AG09319 (cell line): ENCODE data around the gene DHX30.
"Not testable (repeated sequence)": the region's sequence is repeated elsewhere in the genome, so short reads cannot be mapped to it uniquely, and the experiment has no call there.

Source experiments
- DNase-seq: peaks from one replicate; pipeline ENCODE4 v3.0.0-alpha.2; 2010; ENCODE audit warnings: low read depth; ENCODE audit errors: extremely low read depth
- TF ChIP-seq, protein P1 (sequence below): IDR thresholded peaks from 2 replicates; pipeline ENCODE4 v1.5.1; 2011; ENCODE audit warnings: low read depth, mild to moderate bottlenecking, inconsistent platforms, low read length, moderate library complexity

The DHX30 gene

DNA sequence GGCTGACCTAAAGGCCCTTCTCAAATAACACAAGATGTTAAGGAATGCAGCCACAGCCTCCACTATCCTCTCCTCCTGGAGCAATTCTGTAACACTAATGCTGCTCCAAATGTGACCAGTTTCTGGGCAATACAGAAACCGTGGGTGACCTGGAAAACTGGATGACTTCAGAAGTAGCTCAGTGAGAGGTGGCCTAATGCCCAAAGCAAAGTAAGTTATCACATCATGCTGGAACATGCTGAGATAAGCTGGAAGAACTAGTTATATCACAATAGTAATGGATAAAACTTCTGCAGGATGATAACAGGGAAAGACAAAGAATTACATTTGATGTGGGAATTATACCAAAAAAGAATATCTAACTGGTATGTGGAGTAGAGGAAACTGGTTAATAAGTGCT lies 72.0 kb downstream of the DHX30 start:
- TF ChIP-seq, protein P1, sequence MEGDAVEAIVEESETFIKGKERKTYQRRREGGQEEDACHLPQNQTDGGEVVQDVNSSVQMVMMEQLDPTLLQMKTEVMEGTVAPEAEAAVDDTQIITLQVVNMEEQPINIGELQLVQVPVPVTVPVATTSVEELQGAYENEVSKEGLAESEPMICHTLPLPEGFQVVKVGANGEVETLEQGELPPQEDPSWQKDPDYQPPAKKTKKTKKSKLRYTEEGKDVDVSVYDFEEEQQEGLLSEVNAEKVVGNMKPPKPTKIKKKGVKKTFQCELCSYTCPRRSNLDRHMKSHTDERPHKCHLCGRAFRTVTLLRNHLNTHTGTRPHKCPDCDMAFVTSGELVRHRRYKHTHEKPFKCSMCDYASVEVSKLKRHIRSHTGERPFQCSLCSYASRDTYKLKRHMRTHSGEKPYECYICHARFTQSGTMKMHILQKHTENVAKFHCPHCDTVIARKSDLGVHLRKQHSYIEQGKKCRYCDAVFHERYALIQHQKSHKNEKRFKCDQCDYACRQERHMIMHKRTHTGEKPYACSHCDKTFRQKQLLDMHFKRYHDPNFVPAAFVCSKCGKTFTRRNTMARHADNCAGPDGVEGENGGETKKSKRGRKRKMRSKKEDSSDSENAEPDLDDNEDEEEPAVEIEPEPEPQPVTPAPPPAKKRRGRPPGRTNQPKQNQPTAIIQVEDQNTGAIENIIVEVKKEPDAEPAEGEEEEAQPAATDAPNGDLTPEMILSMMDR = no peak

DNA sequence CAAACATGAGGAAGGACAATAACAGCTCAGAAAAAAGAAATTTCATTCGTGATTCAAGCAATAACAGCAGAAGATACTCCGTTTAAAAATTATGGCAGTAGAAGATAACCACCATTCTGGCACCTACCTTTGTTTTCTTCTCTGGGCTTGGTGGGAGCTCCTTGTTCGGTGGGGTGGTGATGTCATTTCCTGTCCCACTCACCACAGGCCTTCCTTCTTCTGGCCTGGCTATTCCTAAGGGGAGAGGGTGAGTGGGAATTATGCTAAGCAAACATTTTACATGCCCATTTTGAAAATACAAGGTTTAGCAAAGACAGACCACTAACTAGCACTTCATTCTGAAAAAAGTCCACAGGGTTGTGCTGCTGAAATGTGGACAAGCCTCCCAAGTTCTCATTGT lies 74.4 kb downstream of the DHX30 start:
- no peak for DNase-seq
- TF ChIP-seq, protein P1 = no peak

More for the DNA sequence above, 72.0 kb downstream of the DHX30 start:
- DNase-seq = no peak

DNA sequence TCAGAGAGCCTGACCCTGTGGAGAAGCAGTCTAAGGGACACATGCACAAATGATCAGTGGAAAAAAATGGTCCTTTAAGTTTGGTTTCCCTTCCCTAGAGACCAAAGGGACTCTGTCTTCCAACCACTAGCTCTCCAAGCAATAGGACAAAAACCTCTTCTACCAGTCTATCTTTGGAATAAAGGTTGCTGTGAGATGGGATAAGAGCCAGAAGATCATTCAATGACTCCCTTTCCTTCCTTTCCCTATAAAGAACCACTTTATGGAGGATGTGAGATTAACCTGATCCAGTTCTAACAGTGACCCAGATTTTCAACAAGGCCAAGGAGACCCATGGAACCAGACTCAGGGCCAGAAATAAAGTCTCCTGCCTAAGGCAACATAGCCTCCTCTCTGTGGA lies 74.8 kb downstream of the DHX30 start:
- no peak for DNase-seq
- TF ChIP-seq, protein P1 = no peak

DNA sequence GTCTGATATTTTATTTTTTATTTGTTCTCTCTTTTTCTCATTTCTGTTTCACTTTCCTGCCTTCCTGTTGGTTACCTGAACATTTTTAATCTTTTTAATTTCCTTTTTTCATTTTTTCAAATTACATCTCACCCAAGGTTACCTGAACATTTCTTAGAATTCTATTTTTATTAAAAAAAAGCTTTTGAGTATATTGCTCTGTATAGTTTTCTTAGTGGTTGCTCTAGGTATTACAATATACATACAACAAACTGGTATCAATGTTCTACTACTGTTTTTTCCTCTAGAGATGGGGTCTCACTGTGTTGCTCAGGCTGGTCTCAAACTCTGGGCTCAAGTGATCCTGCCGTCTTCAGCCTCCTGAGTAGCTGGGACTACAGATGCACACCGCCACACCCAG lies 79.4 kb downstream of the DHX30 start:
- TF ChIP-seq, protein P1 = no peak

DNA sequence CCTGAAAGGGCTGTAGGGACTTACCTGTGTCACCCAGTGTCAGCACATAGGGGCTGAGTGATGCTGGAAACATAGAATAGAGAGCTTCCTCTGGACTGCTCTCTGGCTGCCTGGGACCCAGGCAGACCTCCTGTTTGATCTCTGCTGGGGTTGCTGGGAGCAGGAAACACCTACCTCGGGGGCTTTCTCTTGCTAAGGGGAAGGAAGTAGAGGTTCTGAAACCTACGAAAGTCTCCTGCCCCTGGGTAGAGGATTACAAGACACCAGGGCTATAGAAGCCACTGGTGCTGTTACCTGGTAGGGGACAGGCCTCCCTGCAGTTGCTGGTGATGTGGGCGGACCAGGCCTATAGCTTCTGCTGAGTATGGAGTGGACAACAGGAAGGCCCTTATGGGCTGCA lies 81.7 kb downstream of the DHX30 start:
- no peak for DNase-seq
- TF ChIP-seq, protein P1 = no peak

More for the DNA sequence above, 79.4 kb downstream of the DHX30 start:
- no peak for DNase-seq

DNA sequence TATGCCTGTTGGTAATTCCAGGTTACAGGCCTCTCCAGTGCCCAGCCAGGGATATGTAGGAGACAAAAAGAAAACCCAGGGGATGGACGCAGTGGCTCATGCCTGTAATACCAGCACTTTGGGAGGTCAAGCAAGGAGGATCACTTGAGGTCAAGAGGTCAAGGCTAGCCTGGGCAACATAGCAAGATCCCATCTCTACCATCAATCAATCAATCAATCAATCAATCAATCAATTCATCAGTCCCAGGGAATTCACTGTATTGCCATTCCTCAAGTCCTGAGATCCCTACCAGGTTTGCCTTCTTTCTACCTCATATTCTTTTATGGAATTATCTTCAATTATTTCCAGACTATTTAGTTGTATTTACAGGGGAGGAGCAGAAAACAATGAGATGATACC lies 82.2 kb downstream of the DHX30 start:
- no peak for DNase-seq
- TF ChIP-seq, protein P1 = no peak

DNA sequence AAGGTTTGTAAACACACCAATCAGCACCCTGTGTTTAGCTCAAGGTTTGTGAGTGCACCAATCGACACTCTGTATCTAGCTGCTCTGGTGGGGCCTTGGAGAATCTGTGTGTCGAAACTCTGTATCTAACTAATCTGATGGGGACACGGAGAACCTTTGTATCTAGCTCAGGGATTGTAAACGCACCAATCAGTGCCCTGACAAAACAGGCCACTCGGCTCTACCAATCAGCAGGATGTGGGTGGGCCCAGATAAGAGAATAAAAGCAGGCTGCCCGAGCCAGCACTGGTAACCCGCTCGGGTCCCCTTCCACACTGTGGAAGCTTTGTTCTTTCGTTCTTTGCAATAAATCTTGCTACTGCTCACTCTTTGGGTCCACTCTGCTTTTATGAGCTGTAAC lies 85.1 kb downstream of the DHX30 start:
- not testable (repeated sequence) for DNase-seq

DNA sequence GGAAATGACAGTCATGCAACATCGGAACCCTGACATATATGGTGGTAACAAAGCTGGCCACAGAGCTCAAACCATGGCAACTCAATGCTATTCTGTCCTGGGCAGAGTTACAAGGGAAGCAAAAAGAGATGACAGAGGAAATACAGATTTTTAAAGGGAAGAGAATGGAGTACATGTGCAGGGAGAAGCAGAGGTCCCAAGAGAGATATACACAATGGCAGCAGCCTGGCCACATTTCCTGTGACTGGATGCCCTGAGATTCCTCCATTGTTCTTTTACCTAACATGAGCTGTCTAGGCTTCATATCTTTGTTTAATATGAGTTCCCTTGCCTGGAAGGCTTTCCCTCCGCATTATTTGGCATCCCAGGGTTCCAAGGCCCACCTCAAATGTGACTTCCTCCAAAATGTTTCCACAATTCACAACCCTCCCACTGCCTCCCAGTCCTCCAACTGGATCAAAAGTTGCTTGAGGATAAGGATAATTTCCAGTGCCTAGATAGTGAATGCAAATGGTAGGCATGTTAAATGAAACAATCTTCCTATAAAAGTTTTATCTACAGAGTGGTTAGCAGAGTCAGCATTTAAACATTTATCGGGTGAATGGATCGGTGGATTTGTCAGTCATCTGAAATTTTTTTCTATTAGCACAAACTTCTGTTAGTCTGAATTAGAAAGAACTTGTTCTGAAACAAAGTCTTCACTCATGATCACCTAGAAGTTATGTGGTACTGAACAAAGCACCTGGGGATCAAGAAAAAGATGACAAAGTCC lies 86.2 kb downstream of the DHX30 start:
- DNase-seq = no peak
- TF ChIP-seq, protein P1 = no peak
